Pulmonary artery endothelial cell (primary cell): ENCODE data around the gene KRT76. TPM values are rescaled to one million over a fixed set of nuclear protein-coding genes. Genes with fewer than 3 reads are reported as not detected.
"Not testable (repeated sequence)": the region's sequence is repeated elsewhere in the genome, so short reads cannot be mapped to it uniquely, and the experiment has no call there.

Source experiments
- DNase-seq: peaks from one replicate; pipeline ENCODE4 v3.0.0-alpha.2; 2011; ENCODE audit warnings: low read depth, low spot score
- total RNA-seq: library from RNA; depleted of rRNA; stranded (reverse); fragments of >200 nt; gene quantifications from 2 replicates; pipeline ENCODE4 v1.2.3, GENCODE V29; 2014

Gene KRT76
- total RNA-seq, 1 donor from 2014 or later, result not detected

DNA sequence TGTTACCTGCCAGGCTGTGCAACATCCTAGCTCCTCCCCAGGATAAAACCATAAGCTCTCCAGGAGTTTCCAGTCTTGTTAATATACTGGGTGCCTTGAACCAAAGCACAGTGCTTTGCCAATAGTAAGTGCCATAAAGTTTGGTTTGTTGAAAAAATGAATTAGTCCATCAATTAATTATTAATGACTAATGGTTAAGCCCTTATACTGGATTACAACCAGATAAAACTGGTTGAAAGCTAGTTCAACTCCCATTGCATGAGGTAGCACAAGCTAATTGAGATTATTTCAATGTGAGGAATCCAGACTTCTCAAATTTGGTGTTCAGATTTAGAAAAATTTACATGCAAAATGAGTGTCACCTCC is 20.4 kb upstream of the KRT76 start:
- no peak for DNase-seq

DNA sequence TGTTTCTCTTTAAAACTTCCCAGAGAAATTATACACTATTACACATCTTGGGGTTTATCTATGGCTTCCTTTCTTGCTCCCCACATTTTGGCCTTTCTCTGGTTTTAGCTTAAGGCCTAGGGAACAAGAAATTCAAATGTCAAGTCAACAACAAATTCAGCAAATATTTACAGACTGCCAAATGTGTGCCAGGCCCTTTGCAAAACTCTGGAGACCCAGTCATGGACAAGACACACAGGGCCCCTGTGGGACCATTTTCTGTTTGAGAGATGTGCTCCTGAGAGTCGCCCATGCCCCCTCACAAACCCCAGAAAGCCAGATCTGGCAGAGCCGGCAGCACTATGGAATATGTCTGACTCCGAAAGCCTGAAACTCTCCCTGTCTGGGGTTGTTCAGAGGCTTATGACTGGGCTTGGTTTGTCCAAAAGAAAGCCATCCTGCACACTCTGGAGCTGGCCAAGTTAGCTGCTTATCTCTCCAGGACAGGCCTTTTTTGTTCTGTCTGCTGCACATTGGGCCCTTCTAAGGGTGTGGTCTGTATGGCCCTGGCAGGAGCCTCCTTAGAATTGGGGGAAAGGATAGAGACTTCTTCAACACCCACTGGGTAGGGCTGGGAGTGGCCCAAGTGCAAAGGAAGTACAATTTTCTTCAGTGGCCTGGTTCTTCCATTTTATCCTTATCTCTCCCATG is 19.8 kb upstream of the KRT76 start:
- no peak for DNase-seq

DNA sequence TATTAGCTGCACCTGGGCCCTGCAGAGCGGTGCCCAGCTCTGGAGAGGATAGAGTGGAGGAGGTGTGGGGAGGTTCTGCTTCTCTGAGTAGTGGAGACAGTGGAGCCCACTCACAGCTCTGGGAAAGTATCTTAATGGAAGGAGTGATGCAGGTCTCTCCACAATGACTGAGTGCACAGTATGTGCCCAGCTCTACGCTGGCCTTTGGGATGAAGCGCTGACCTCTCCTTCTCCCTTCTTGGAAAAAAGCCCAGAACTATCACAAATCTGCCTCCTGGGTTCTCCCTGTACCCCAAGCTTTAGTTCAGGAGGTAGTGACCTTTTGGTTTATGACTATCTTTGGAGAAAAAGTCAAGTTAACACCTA is 19.3 kb upstream of the KRT76 start:
- DNase-seq, result no peak

DNA sequence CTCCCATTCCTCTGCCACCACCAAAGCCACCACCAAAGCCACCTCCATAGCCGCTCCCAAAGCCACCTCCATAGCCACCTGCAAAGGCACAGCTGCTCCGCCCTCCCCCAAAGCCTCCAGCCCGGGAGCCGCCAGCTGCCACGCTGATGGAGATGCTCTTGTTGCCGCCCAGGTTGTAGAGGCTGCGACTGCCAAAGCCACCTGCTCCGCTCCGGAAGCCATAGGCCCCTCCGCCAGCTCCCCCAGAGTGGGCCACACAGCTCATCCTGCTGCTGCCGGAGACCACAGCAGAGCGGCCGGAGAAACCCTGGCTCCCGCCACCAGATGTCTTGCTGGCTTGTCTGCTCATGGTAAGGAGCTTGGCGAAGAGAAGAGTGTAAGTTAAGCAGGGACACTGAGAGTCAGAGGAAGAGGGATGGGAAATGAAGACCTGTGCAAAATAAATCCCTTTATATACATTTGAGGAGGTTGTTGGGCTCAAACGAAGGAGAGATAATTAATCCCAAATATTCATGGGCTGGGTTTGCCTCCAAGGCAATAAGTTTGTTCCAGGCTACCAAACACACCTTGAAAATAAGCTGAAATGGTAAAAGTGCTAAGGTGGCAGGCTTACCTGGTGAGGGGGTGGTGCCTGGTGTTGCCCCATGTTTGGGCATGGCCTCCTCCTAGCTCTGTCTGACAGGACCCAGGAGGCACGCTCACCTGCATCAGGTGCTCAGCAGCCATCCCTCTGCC is 18.7 kb upstream of the KRT76 start, which contains the start of gene KRT3:
TSS of gene KRT3 (minus strand) at position 424 of the 735 bp plus-strand sequence. CDS start at position 349, 75 bp downstream.
- DNase-seq, result no peak

DNA sequence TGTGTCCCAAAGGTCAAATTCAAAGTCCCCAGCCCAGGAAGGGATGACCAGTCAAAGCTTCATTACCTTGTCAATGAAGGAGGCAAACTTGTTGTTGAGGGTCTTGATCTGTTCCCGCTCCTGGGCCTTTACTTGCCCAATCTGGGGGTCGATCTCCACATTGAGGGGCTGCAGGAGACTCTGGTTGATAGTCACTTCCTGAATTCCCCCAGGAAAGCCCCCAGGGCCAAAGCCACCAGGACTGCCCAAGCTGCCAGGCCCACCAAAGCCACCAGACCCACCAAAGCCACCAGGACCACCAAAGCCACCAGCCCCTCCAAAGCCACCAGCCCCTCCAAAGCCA is 18.2 kb upstream of the KRT76 start:
- DNase-seq, result not testable (repeated sequence)

DNA sequence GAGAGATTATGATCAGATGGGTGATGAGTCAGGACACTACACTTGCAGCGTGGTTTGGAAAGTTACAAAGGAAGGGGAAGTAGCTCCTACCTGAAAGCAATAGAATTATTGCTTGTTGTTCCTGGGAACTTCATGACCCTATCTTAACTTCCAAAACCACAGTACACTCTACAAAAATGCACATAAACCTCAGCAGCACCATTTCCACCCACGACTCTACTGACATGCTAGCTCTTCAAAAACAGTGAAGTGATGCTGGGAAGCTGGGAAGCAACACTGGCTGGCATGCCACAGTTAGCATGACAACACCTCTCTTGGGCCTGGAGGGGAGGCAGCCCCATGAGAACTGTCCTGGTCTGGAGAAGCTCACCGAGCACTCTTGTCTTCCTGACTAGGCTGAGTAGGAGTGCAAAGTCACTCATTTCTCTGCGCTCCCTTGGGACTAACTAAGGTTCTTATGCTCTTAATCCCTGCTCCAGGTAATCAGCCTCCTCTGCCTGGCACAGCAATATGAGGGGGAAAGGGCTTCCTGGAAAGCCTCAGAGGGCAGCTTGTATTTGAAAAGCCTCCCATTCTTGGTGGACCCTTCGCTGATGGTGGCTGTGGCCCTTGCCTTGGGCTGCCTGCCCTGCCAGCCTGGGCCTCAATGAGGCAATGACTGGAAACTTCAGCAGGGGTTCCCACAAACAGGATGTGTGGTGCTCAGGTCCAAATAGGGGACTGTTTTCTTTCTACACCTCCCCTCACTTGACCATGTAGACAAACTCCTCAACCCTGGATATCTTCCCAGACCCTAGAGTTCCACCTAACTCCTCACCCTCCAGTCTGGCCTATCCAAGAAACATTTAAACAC is 17.6 kb upstream of the KRT76 start:
- no peak for DNase-seq

DNA sequence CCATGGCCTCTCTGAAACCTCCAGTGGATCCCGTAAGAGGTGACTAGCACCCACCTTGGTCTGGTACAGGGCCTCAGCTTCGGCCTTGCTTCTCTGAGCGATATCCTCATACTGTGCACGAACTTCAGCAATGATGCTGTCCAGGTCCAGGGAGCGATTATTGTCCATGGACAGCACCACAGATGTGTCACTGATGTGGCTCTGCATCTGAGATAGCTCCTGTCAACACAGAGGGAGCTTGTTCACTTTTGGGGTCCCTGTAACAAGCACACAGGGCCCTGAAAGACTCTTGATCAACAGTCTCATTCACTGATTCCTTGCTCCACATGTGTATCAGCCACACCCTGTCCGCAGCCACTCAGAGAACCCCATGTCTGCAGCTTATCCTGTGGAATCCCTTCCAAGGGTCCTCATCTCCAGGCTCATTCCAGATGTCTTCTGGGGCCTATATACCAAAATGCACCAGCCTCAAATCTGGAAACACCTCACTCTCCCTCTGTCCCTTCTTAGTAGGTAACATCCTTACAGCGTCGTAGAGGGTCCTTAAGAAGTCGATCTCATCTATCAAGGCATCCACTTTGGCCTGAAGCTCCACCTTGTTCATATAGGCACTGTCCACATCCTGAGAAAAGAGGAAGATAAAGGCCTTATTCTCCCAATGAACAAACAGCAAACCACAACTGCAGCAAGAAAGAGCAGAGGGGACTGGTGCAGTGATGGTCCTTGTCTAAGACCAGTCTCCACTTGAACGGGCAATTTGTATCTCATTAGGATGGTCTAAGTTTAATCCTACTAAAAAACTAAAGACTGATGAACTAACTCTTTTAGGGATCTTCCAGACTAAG is 15.3 kb upstream of the KRT76 start:
- DNase-seq, result no peak

DNA sequence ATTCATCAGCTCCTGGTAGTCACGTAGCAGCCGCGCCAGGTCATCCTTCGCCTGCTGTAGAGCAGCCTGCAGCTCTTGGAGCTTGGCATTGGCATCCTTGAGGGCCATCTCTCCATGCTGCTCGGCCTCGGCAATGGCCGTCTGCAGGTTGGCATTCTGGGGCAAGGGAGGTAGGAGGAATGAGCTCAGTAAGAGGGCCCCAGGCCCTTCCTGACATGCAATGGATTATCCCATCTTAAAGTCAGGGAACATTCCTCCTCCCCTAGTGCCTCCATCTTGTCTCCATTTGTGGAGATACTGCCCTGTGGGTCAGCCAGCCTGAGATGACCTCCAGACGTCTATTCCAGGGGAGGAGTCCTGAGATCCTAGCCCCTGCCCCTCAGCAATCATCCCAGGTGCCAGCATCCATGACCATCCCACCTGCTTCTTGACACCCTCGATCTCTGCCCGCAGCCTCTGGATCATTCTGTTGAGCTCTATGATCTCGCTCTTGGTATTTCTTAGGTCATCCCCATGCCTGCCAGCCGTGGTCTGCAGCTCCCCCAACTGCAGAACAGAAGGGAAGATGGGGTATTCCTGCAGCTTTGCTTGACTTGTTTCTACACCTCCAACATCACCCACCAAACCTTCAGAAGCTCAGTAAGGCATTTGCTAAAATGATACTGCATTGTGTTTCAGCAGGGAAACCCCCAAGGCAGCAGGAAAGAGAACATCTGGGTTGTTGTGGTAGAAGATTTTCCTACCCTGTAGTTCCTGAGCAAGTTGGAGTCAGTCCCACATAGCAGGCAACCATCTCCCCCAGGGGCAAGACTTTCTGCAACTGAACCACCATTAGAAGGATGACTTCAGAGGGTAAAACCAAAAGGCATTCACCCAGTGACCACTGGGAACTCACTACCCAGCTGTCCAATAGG is 14.4 kb upstream of the KRT76 start:
- DNase-seq, result no peak

DNA sequence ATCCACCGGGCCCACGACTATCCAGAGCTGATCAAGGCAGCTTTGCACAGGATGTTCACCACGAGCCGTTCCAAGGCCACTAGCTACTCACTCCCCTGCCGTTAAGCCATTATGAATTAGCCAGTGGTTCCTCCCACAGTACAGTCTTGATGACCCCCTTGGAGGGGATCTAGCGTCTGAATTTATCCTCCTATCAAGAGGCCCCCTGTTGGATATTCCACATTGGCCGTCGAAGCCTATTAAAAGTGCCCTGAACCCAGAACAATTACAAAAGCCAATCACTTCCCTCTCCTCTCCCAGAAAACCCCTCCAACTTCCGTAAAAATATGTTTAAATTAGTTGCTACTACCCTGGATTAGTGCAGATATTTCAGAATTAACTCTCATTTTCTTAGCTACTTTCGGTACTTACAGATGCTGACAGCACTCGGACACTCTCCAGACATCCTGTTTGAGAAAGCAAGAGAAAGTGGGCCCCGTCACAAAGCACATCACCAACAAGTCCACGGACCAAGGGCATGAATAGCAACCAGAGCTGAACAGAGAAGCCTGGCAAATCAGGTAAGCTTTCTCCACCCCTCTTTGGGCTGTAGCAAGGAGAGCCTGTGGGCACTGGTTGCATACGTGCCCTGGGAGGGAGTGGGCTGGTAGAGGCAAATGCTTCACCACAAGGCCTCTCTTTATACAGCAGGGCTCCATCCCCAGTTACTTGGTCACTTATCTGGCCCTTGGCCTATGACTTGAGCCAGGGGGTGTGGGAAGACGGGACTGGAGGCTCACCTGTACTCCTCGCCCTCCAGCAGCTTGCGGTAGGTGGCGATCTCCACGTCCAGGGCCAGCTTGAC is 13.5 kb upstream of the KRT76 start:
- no peak for DNase-seq

DNA sequence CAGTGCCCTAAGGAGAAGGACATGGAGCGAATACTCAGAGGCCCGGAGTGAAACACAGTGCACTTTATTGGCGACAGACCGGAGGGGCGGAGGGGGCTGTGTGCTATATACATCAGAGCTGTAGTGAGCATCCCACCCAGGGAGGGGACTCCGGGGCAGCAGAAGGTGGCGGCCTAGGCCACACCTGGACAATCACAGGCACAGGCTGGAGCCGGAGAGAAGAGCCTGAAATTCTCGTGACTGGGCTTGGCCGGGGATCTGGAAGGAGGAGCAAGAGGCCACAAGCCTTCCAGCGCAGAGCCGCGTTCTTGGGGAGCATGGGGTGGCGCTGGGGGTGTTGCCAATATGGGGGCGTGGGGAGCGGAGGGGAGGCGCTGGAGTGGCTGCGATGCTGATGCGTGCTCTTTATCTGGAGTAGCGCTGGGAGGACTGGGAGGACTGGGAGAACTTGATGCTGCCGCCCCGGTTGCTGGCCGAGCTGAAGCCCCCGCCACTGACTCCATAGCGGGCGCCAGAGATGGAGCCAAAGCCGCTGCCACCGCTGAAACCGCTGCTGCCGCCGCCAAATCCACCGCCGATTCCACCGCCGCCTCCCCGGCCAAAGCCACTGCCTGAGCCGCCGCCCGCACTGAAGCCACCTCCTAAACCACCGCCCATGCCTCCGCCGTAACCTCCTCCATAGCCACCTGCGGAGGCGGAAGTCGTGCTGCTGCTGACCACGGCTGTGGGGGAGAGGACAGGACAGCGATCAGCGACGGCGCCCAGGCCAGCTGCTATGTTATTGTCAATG is 12.7 kb upstream of the KRT76 start:
- DNase-seq, result no peak

DNA sequence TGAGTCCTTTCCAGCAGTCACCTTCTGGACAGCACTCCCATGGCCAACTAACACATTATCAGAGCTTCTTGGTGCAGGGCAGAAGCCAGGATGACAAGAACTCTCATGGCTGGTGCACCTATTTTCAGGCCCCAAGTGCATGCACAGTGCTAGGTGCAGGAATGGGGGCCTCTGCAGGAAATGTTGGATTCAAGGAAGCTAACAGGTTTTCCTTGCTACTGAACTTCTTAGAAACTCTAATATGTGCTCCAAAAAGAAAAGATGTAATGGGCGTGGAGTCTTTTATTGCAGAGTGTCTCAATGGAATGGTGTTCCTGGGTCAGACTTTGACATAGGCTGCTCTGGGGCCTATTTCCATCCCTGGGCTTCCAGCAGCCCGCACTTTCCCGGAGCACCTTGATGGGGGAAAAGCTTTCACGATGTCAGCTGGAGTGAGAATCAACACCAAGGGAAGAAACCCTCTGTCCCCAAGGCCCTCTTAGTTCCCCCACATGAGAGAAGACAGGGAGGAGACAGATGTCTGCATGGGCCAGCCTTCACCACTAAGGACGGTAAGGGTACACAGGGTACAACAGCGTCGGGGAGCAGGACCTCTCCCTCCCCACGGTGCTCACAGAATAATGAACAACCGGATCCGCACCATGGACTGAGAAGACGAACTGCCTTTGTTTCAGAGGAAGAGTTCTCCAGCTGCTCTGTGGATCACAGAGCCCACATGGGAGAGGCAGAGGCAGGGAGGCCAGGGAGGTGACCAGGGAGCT is 11.9 kb upstream of the KRT76 start:
- DNase-seq, result no peak

DNA sequence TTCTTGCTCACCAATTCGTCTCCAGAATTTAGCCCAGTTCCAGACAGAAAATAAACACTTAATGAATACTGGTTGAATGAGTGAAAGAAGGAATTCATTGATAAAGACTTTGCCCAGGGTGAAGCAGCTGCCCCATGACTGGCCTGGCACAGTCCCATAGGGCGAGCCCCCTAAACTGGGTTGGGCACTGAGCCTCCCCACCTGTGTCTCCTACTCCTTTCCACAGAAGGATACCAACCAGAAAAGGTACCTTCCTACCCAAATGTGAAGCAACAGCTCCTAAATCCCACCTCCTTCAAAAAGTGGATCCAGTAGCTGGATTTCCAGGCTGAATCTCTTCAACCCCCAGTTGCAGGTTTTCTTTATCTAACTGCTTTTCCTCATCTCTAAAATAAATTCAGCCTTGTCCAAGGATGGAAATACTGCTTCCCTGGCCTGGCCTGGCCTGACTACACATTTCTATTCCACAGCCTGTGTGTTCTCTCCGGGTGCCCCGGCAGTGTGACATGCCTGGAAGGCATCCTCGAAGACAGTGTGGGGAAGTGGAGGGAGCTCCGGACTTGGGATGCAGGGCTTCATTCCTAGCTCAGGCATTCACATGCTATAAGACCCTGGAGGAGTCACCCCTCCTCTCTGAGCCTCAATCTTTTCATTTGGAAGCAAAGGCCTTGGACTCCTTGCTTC is 11.2 kb upstream of the KRT76 start:
- DNase-seq, result no peak

DNA sequence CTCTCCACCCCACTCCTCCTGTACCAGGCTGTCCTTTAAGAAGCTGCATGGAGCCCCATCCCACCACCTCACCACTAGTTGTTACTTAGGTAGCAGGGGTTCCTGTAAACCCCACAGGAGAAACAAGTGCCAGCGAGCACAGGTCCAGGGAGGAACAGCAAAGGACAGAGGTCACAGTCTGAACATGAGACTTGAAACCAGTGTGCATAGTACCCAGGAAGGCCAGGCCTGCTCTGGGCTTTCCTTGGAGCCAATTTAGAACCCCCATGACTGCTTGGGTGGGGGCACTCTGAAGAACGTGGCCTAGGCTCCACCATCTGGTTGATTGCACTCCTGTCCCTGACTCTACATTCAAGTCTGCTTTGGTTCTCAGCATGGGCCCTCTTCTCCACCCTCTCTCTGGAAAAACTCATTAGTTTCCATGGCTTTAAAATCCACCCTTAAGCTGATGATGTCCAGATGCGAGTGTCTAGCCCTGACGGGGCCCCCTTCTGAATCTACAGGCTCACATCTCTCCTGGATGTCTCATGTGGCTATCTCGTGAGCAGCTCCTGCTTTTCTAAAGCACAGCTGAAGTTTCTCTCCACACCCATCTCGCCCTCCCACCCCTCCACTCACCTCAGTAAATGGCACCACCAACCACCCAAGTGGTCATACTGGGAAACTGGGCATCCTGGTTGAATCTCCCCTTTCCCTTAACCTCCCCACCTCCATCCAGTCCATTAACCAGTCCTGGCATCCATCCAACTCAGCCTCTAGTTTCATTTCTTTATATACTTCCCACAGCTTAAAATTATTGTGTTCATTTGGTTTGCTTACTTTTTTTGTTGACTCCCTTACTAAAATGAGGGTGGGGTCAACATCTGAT is 10.4 kb upstream of the KRT76 start:
- no peak for DNase-seq

DNA sequence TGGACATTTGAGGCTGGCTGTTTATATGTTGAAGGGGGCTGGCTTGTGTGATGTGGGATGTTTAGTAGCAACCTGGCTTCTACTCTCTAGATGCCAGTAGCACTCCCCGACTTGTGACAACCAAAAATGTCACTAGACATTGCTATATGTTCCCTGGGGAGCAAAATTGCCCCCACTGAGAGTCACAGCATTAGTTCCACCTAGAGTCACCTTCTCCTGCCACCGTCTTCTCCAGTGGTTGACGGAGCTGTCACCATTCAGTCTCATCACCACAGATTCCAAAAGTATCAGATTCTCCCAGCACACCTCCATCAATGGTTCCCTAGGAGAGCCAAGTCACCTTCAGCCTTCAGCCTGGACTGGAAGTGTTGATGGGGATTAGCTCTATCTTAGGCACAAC is 7.8 kb upstream of the KRT76 start:
- DNase-seq, result no peak

DNA sequence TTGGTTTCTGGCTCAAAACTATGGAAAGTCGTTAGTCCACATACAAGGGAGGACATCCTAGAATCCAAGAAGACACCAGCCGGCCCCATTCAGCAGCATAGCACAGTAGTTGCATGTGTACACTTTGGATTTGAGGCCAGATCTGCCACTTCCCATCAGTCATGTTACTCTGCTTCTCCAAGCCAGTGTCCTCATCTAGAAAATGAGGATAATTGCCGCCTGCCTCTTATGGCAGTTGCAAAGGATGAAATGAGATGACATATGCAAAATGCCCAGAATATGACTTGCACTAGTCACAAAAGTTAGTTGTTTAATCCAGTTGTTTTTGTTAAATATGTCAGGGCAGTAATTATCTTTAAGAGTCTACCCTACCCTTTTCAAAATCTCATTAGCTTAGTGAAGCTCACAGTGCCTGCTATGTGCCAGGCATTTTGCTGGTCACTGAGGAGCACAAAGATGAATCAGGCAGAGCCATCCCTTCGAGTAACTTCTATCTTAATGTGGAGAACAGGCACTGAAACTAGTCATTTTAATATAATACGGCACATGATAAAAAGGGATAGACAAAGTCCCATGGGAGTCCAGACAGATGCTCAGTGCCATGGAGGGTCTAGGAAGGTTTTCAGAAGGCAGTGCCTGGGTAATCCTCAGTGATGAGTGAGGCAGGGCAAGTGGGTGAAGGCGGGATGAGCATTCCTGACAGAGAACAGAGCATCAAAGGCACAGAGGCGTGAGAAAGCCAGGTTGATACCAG is 6.6 kb upstream of the KRT76 start:
- no peak for DNase-seq

DNA sequence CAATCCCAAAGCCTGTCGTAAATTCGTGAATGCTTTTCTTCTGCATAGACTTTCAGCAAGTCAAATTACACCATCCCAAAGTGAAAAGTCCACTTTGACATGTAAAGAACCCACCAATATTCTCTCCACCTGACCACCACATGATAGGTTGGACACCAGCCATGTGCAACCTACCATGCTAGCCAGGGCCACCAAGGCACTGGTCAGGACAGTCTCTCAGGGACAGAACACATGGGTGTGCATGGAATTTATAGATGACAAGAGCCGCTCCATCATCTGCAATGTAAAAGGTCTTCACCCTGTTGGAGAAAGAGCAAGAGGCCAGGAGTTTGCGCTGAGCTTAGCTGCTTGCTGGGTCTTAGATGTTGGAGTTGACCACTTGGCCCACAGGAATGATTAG is 5.4 kb upstream of the KRT76 start:
- no peak for DNase-seq
